IMR-90 (cell line): ENCODE results near the gene SLC35B4. TPM values are rescaled to one million over a fixed set of nuclear protein-coding genes. Genes with fewer than 3 reads are reported as not detected.

ENCODE experiments used
- ATAC-seq: fragments of 200-7000 bp; cut with Tn5 transposase; 2 replicates; pipeline ENCODE4 v1.9.1; 2020; ENCODE audit warnings: low read depth, mild to moderate bottlenecking, moderate library complexity
- BruUV-seq: library from RNA; stranded (reverse); fragments of 400-500 nt; replicated peaks from 2 replicates; lab custom pipeline; 2021; lab: Mats Ljungman, UMichigan
- CTCF ChIA-PET: fragments of 300-600 bp; formaldehyde crosslinking; extraction: SDS; loops from one replicate; lab custom pipeline; 2021; ENCODE audit warnings: antibody characterized with exemption; lab: Yijun Ruan, JAX
- POLR2A ChIA-PET: fragments of 300-600 bp; sonication (Branson Sonifier 250); formaldehyde crosslinking; loops from one replicate; lab custom pipeline; 2022; ENCODE audit warnings: antibody characterized with exemption; ENCODE audit not compliant: unreplicated experiment; lab: Charles Lee
- DNase-seq: peaks from one replicate; pipeline ENCODE4 v3.0.0; 2013
- H2AFZ ChIP-seq: replicated peaks from 2 replicates; pipeline ENCODE3; 2013; ENCODE audit warnings: low read length, mild to moderate bottlenecking; ENCODE audit not compliant: poor library complexity
- H2AK5ac ChIP-seq: 2 replicates; pipeline ENCODE4 v1.6.1; 2013; ENCODE audit warnings: low read depth, low read length, inconsistent platforms
- H2AK9ac ChIP-seq: replicated peaks from 2 replicates; pipeline ENCODE3; 2013; ENCODE audit warnings: mild to moderate bottlenecking, low read depth, low read length, moderate library complexity; ENCODE audit not compliant: poor library complexity
- H2BK120ac ChIP-seq: 2 replicates; pipeline ENCODE4 v1.6.1; 2013; ENCODE audit warnings: low read depth, low read length, inconsistent platforms
- H2BK15ac ChIP-seq: 3 replicates; pipeline ENCODE4 v1.6.1; 2013; ENCODE audit warnings: low read depth, low read length, inconsistent platforms
- H2BK20ac ChIP-seq: 2 replicates; pipeline ENCODE4 v1.6.1; 2013; ENCODE audit warnings: low read depth, mild to moderate bottlenecking, inconsistent platforms, low read length, moderate library complexity
- H2BK5ac ChIP-seq: 2 replicates; pipeline ENCODE4 v1.6.1; 2013; ENCODE audit warnings: mild to moderate bottlenecking, low read depth, low read length, inconsistent platforms; ENCODE audit not compliant: poor library complexity, severe bottlenecking
- H3K14ac ChIP-seq: replicated peaks from 2 replicates; pipeline ENCODE4 v1.6.1; 2013; ENCODE audit warnings: low read depth, low read length, inconsistent platforms
- H3K18ac ChIP-seq: 2 replicates; pipeline ENCODE4 v1.6.1; 2013; ENCODE audit warnings: low read depth, low read length, control low read depth
- H3K23ac ChIP-seq: 2 replicates; pipeline ENCODE4 v1.6.1; 2013; ENCODE audit warnings: low read depth, low read length, inconsistent platforms
- H3K27ac ChIP-seq: 2 replicates; pipeline ENCODE4 v1.5.1; 2013; ENCODE audit warnings: mild to moderate bottlenecking, control low read depth, low read length; ENCODE audit not compliant: insufficient read depth
- H3K27me3 ChIP-seq: 2 replicates; pipeline ENCODE4 v1.6.1; 2013; ENCODE audit warnings: low read length; ENCODE audit not compliant: control insufficient read depth, insufficient read depth
- H3K36me3 ChIP-seq: 2 replicates; pipeline ENCODE4 v1.6.1; 2013; ENCODE audit warnings: low read length, mixed read lengths; ENCODE audit not compliant: control insufficient read depth, insufficient read depth
- H3K4ac ChIP-seq: 2 replicates; pipeline ENCODE4 v1.6.1; 2013; ENCODE audit warnings: low read depth, low read length, inconsistent platforms
- H3K4me1 ChIP-seq: 2 replicates; pipeline ENCODE4 v1.6.1; 2013; ENCODE audit warnings: low read length, mixed read lengths; ENCODE audit not compliant: control insufficient read depth, insufficient read depth
- H3K4me2 ChIP-seq: 2 replicates; pipeline ENCODE4 v1.6.1; 2013; ENCODE audit warnings: low read depth, mild to moderate bottlenecking, control low read depth, low read length, moderate library complexity
- H3K4me3 ChIP-seq: 2 replicates; pipeline ENCODE4 v1.5.1; 2013; ENCODE audit warnings: low read depth, mild to moderate bottlenecking, control low read depth, low read length, moderate library complexity; ENCODE audit not compliant: insufficient read depth
- H3K56ac ChIP-seq: 2 replicates; pipeline ENCODE4 v1.6.1; 2013; ENCODE audit warnings: low read length, inconsistent platforms; ENCODE audit not compliant: insufficient read depth; ENCODE audit errors: extremely low read depth
- H3K79me1 ChIP-seq, 2 experiments: 2 replicates each; pipeline ENCODE4 v1.6.1; 2013; ENCODE audit warnings: low read length in 2 of 2, inconsistent platforms in 1 of 2, low read depth in 1 of 2
- H3K9ac ChIP-seq: 2 replicates; pipeline ENCODE4 v1.6.1; 2013; ENCODE audit warnings: low read depth, low read length, control low read depth
- H3K9me1 ChIP-seq: 2 replicates; pipeline ENCODE4 v1.6.1; 2013; ENCODE audit warnings: low read length, inconsistent platforms; ENCODE audit not compliant: insufficient read depth
- H3K9me3 ChIP-seq: 2 replicates; pipeline ENCODE4 v1.6.1; 2013; ENCODE audit warnings: low read length; ENCODE audit not compliant: control insufficient read depth, insufficient read depth
- H4K20me1 ChIP-seq: 2 replicates; pipeline ENCODE4 v1.6.1; 2013; ENCODE audit warnings: low read length, inconsistent platforms; ENCODE audit not compliant: insufficient read depth
- H4K5ac ChIP-seq: 2 replicates; pipeline ENCODE4 v1.6.1; 2013; ENCODE audit warnings: mild to moderate bottlenecking, low read depth, low read length, control low read depth
- H4K8ac ChIP-seq, 2 experiments: 2 replicates each; pipeline ENCODE4 v1.6.1; 2013; ENCODE audit warnings: low read depth in 2 of 2, low read length in 2 of 2, control low read depth in 1 of 2, inconsistent platforms in 1 of 2
- H4K91ac ChIP-seq: 2 replicates; pipeline ENCODE4 v1.6.1; 2013; ENCODE audit warnings: low read depth, low read length, inconsistent platforms; ENCODE audit not compliant: insufficient read depth
- BHLHE40 ChIP-seq: fragments of 150-350 bp; IDR thresholded peaks from 2 replicates; pipeline ENCODE4 v1.6.1; 2016; ENCODE audit warnings: mild to moderate bottlenecking, low read depth, low read length
- CEBPB ChIP-seq: IDR thresholded peaks from 2 replicates; pipeline ENCODE4 v1.6.1; 2012; ENCODE audit warnings: low read depth, low read length, improper control_type of control experiment
- CHD1 ChIP-seq: IDR thresholded peaks from 2 replicates; pipeline ENCODE4 v1.6.1; 2012; ENCODE audit warnings: low read depth, low read length, improper control_type of control experiment
- CTCF ChIP-seq: conservative IDR thresholded peaks from 2 replicates; pipeline ENCODE4 v1.5.1; 2012; ENCODE audit warnings: mild to moderate bottlenecking, low read depth, low read length, improper control_type of control experiment
- FOS ChIP-seq: fragments of 150-350 bp; IDR thresholded peaks from 2 replicates; pipeline ENCODE4 v1.6.1; 2016; ENCODE audit warnings: low read depth, low read length
- MAFK ChIP-seq: IDR thresholded peaks from 2 replicates; pipeline ENCODE4 v1.6.1; 2012; ENCODE audit warnings: low read depth, low read length, improper control_type of control experiment
- MAZ ChIP-seq: IDR thresholded peaks from 2 replicates; pipeline ENCODE4 v1.6.1; 2012; ENCODE audit warnings: low read depth, mild to moderate bottlenecking, low read length, improper control_type of control experiment, moderate library complexity, borderline replicate concordance
- MXI1 ChIP-seq: IDR thresholded peaks from 2 replicates; pipeline ENCODE4 v1.6.1; 2012; ENCODE audit warnings: low read depth, mild to moderate bottlenecking, low read length, moderate library complexity, borderline replicate concordance
- NFE2L2 ChIP-seq: fragments of 150-350 bp; IDR thresholded peaks from 2 replicates; pipeline ENCODE4 v1.6.1; 2016; ENCODE audit warnings: low read depth, mild to moderate bottlenecking, low read length
- POLR2A ChIP-seq: IDR thresholded peaks from 2 replicates; pipeline ENCODE4 v1.6.1; 2012; ENCODE audit warnings: mild to moderate bottlenecking, low read depth, low read length
- RAD21 ChIP-seq: IDR thresholded peaks from 2 replicates; pipeline ENCODE4 v1.6.1; 2012; ENCODE audit warnings: low read length, improper control_type of control experiment
- RCOR1 ChIP-seq: IDR thresholded peaks from 2 replicates; pipeline ENCODE4 v1.6.1; 2012; ENCODE audit warnings: mild to moderate bottlenecking, low read length, improper control_type of control experiment; ENCODE audit not compliant: insufficient replicate concordance
- RFX5 ChIP-seq: IDR thresholded peaks from 2 replicates; pipeline ENCODE4 v1.8.0; 2012; ENCODE audit warnings: low read depth, mild to moderate bottlenecking, low read length, moderate library complexity
- SMC3 ChIP-seq: fragments of 150-350 bp; IDR thresholded peaks from 2 replicates; pipeline ENCODE4 v1.6.1; 2016; ENCODE audit warnings: low read depth, mild to moderate bottlenecking, antibody characterized with exemption, low read length, moderate library complexity
- WGBS, 2 experiments: methylation state at CpG; one replicate each; pipeline versions ENCODE4 v1.1.5 to v1.1.7; 2013; ENCODE audit warnings: missing lambda C conversion rate in 2 of 2; ENCODE audit not compliant: insufficient read length in 1 of 2; ENCODE audit errors: extremely low coverage in 2 of 2; 5-methylcytosine and 5-hydroxymethylcytosine counted together
- dilution Hi-C: fragments of 300-500 bp; cut with HindIII; formaldehyde crosslinking; loops from one replicate; pipeline ENCODE4 v1.14.3; 2018; ENCODE audit warnings: low sequenced_read_pairs; ENCODE audit not compliant: unreplicated experiment
- in situ Hi-C: fragments of 300-500 bp; cut with MboI; formaldehyde crosslinking; loops from 3 replicates; pipeline ENCODE4 v1.14.3; 2019; ENCODE audit warnings: low sequenced_read_pairs, inconsistent platforms, mixed read lengths
- intact Hi-C: fragments of 100-400 bp; cut with micrococcal nuclease; formaldehyde crosslinking; loops from 2 replicates; pipeline ENCODE4 v1.10.0; 2022
- polyA plus RNA-seq, 3 experiments: library from polyadenylated mRNA; depleted of rRNA; stranded (reverse); fragments of >200 nt; gene quantifications; 2 replicates each; pipeline ENCODE4 v1.2.3, GENCODE V29; 2012; ENCODE audit warnings: low replicate concordance in 1 of 3
- total RNA-seq: library from RNA; depleted of rRNA; stranded (reverse); fragments of >200 nt; gene quantifications from 2 replicates; pipeline ENCODE4 v1.2.3, GENCODE V29; 2012
- TF ChIP-seq, protein P1 (sequence below): fragments of 150-350 bp; IDR thresholded peaks from 2 replicates; pipeline ENCODE4 v1.6.1; 2017; ENCODE audit warnings: mild to moderate bottlenecking, antibody characterized with exemption, low read length, low read depth
- TF ChIP-seq, protein P2 (sequence below): fragments of 150-350 bp; IDR thresholded peaks from 2 replicates; pipeline ENCODE4 v1.6.1; 2016; ENCODE audit warnings: low read depth, mild to moderate bottlenecking, low read length, moderate library complexity, borderline replicate concordance

Gene SLC35B4
- total and polyA plus RNA-seq, 2 of the 4 experiments (the other 2 are of a cell fraction), result 10.0 to 15.6 TPM

- H3K23ac ChIP-seq, result no peak overlapping the region
- no peak overlapping the region for H2BK120ac ChIP-seq
- no peak overlapping the region for H2BK15ac ChIP-seq
- H2AK5ac ChIP-seq, result no peak overlapping the region
- H3K36me3 ChIP-seq, result no peaks in the 10 kb centered on the region
- BruUV-seq, result no TSS peak
- no peak overlapping the region for H4K8ac ChIP-seq
- H2BK5ac ChIP-seq, result no peak overlapping the region
- intact Hi-C loops (no loop called here), in situ Hi-C loops (no loop called here), dilution Hi-C loops (no loop called here)
- no peak overlapping the region for H2BK20ac ChIP-seq
- no peak overlapping the region for H3K9ac ChIP-seq
- no peaks in the 10 kb centered on the region for H3K4me1 ChIP-seq
- ATAC-seq, result no peak
- H3K4me3 ChIP-seq, result no peak overlapping the region
- H3K9me3 ChIP-seq, result no peaks in the 10 kb centered on the region; the same call in 1 of the 2 replicates
- H3K27me3 ChIP-seq, result peaks cover 16% of the 10 kb centered on the region
- no peak overlapping the region for H2AK9ac ChIP-seq
- no peak overlapping the region for H4K91ac ChIP-seq
- no peak overlapping the region for H3K56ac ChIP-seq
- no peaks in the 10 kb centered on the region for H3K79me1 ChIP-seq
- ChIA-PET CTCF (no interaction called here), POLR2A (no interaction called here)
- no peak overlapping the region for H3K4ac ChIP-seq
- H2AFZ ChIP-seq, result no peak overlapping the region
- H3K18ac ChIP-seq, result no peak overlapping the region
- TF ChIP-seq FOS (no peak), CEBPB (no peak), RAD21 (no peak), MAFK (no peak), BHLHE40 (no peak), CTCF (no peak), NFE2L2 (no peak), RCOR1 (no peak), MAZ (no peak), SMC3 (no peak), MXI1 (no peak), POLR2A (no peak), RFX5 (no peak), CHD1 (no peak)
- TF ChIP-seq, protein P1, sequence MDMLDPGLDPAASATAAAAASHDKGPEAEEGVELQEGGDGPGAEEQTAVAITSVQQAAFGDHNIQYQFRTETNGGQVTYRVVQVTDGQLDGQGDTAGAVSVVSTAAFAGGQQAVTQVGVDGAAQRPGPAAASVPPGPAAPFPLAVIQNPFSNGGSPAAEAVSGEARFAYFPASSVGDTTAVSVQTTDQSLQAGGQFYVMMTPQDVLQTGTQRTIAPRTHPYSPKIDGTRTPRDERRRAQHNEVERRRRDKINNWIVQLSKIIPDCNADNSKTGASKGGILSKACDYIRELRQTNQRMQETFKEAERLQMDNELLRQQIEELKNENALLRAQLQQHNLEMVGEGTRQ, result no peak
- TF ChIP-seq, protein P2, sequence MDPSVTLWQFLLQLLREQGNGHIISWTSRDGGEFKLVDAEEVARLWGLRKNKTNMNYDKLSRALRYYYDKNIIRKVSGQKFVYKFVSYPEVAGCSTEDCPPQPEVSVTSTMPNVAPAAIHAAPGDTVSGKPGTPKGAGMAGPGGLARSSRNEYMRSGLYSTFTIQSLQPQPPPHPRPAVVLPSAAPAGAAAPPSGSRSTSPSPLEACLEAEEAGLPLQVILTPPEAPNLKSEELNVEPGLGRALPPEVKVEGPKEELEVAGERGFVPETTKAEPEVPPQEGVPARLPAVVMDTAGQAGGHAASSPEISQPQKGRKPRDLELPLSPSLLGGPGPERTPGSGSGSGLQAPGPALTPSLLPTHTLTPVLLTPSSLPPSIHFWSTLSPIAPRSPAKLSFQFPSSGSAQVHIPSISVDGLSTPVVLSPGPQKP, result no peak
- WGBS, 2 experiments, result no CpG with 5 or more reads among the region's 1 CpG
- no peak overlapping the region for H4K5ac ChIP-seq
- H4K20me1 ChIP-seq, result no peaks in the 10 kb centered on the region
- no peaks in the 10 kb centered on the region for H3K9me1 ChIP-seq
- H3K4me2 ChIP-seq, result no peak overlapping the region
- H3K14ac ChIP-seq, result no peak overlapping the region
- no peak overlapping the region for H3K27ac ChIP-seq
- DNase-seq, result no peak
Measured at GRCh38 chr7:134350709-134351108, 34.0 kb upstream of the SLC35B4 start.
